Tibial artery (tissue), 4 donors: ENCODE measurements around the gene ZNRF1.

ENCODE experiments used
- DNase-seq, 2 donors: peaks; one replicate each; pipeline ENCODE4 v3.0.0-alpha.2; 2019
- H3K27ac ChIP-seq, 2 donors: fragments of 200-600 bp; sonication (generic) in 1 of 2; 1 replicate in 1 of 2; 2 replicates in 1 of 2; pipeline ENCODE4 v1.5.1; 2018 to 2019; ENCODE audit warnings: mild to moderate bottlenecking in 1 of 2
- H3K27me3 ChIP-seq, 2 donors: fragments of 200-600 bp; sonication (generic) in 1 of 2; one replicate each; pipeline versions ENCODE4 v1.5.1 to v1.6.0; 2016 to 2019
- H3K36me3 ChIP-seq, 3 donors: fragments of 200-600 bp; sonication (generic) in 2 of 3; one replicate each; pipeline ENCODE4 v1.5.1; 2016 to 2019; ENCODE audit warnings: mild to moderate bottlenecking in 2 of 3
- H3K4me1 ChIP-seq, 4 donors: fragments of 200-600 bp; sonication (generic) in 2 of 4; 1 replicate in 3 of 4; 2 replicates in 1 of 4; pipeline ENCODE4 v1.5.1; 2016 to 2019
- H3K4me3 ChIP-seq, 2 donors: fragments of 200-600 bp; sonication (generic) in 1 of 2; 1 replicate in 1 of 2; 2 replicates in 1 of 2; pipeline ENCODE4 v1.5.1; 2018 to 2019; ENCODE audit warnings: mild to moderate bottlenecking in 2 of 2
- H3K9me3 ChIP-seq, 3 donors: fragments of 200-600 bp; sonication (generic) in 1 of 3; one replicate each; pipeline ENCODE4 v1.5.1; 2016 to 2019
- CTCF ChIP-seq, 2 experiments: fragments of 200-600 bp in 1 of 2; fragments of 450-650 bp in 1 of 2; IDR thresholded peaks; one replicate each; pipeline ENCODE4 v1.5.1; 2017 to 2019; ENCODE audit warnings: antibody characterized with exemption in 2 of 2, mild to moderate bottlenecking in 1 of 2, moderate library complexity in 1 of 2
- intact Hi-C: fragments of 100-400 bp; cut with DNase I; formaldehyde crosslinking; loops from one replicate; pipeline ENCODE4 v1.15.0; 2023; ENCODE audit warnings: low total_unique reads

The ZNRF1 gene

DNA sequence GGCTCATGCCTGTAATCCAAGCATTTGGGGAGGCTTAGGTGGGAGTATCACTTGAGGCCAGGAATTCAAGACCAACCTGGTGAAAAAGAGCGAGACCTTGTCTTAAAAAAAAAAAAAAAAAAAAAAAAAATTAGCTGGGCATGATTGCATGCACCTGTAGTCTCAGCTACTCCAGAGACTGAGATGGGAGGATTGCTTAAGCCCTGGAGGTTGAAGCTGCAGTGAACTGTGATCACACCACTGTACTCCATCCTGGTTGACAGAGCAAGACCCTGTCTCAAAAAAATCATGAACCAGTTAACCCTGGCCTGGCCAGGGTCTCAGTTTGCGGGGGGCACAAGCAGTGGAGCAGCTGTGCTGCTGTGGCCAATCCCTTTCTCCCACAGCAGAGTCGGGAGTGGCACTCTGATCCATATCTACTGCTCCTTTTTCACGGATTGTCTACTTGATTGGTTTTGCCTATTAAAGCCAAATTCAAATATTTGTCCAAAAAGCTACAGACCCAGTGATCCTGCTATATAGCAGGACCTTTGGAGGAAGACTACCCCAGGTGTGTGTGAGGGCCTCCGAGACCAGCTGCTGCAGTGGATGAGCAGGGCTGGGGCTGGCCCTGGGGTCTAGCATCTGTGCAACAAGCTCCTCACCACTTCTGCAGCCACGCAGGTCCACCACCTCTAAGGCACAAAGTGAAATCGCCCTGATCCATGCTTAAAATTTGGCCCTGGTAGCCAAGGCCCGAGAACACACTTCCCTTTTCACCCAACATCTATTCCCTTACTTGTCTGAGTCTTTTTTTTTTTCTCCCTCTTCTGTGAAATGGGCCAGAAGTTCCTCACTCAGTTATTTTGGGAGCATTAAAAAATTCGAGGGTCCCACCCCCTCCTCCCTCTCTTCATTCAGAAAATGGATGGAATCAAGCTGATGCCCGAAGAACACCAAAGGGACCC is 69.5 kb downstream of the ZNRF1 start:
- TF ChIP-seq CTCF (IDR thresholded peaks at IDR 0.05) = no peak
- H3K4me1 ChIP-seq = no peaks in the 10 kb centered on the region
- intact Hi-C loops = no loop called here
- no peak overlapping the region for H3K4me3 ChIP-seq
- H3K9me3 ChIP-seq = no peaks in the 10 kb centered on the region
- DNase-seq = no peak
- no peaks in the 10 kb centered on the region for H3K27me3 ChIP-seq
- no peak overlapping the region for H3K27ac ChIP-seq
- no peaks in the 10 kb centered on the region for H3K36me3 ChIP-seq

GRCh38 chr16:75070012-75070841 is 71.4 kb downstream of the ZNRF1 start:
- H3K36me3 ChIP-seq = no peaks in the 10 kb centered on the region
- no peak for DNase-seq
- no peaks in the 10 kb centered on the region for H3K27me3 ChIP-seq
- H3K4me1 ChIP-seq = no peaks in the 10 kb centered on the region
- H3K4me3 ChIP-seq = no peak overlapping the region
- H3K27ac ChIP-seq = no peak overlapping the region
- intact Hi-C loops = no loop called here
- no peak for TF ChIP-seq CTCF (IDR thresholded peaks at IDR 0.05)
- no peaks in the 10 kb centered on the region for H3K9me3 ChIP-seq

GRCh38 chr16:75071621-75072020 is 72.8 kb downstream of the ZNRF1 start:
- Histone ChIP-seq H3K4me3 (no peak overlapping the region), H3K36me3 (no peaks in the 10 kb centered on the region), H3K27me3 (no peaks in the 10 kb centered on the region), H3K4me1 (no peaks in the 10 kb centered on the region), H3K9me3 (no peaks in the 10 kb centered on the region), H3K27ac (no peak overlapping the region)
- intact Hi-C loops = no loop called here
- DNase-seq = no peak
- no peak for TF ChIP-seq CTCF (IDR thresholded peaks at IDR 0.05)

DNA sequence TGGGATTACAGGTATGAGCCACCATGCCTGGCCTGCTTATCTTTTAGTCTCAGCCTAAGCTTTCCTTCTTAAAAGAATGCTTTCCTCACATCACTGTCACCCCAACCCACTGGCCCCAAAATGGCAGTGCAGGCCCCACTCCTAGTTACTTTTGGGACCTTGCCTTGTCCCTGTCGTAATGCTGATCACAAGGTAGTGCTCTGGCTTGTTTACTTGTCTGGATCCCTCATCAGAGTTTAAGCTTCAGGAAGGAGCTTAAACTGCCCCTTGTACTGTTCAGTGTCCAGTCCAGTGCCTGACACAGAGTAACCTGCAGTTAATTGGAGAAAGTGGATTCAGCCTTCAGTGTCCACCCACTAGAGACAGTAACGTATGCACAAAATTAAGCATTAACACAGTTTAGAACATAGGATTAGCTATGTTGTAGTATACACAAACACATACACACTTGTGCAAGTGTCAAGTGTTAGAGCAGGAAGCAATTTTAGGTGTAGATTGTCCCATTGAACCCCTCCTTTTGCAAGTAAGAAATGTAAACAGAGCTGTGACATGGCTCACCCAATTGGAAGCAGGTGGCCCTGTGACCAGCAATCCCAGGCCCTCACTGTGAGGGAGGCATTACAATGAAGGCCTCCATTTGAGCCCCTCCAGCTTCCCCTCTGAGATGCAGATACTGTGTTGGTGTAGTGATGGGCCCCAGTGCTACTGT is 73.6 kb downstream of the ZNRF1 start:
- intact Hi-C loops = no loop called here
- Histone ChIP-seq H3K36me3 (no peaks in the 10 kb centered on the region), H3K4me1 (no peaks in the 10 kb centered on the region), H3K27ac (no peak overlapping the region), H3K4me3 (no peak overlapping the region), H3K27me3 (no peaks in the 10 kb centered on the region), H3K9me3 (no peaks in the 10 kb centered on the region)
- DNase-seq = no peak
- TF ChIP-seq CTCF (IDR thresholded peaks at IDR 0.05) = no peak

DNA sequence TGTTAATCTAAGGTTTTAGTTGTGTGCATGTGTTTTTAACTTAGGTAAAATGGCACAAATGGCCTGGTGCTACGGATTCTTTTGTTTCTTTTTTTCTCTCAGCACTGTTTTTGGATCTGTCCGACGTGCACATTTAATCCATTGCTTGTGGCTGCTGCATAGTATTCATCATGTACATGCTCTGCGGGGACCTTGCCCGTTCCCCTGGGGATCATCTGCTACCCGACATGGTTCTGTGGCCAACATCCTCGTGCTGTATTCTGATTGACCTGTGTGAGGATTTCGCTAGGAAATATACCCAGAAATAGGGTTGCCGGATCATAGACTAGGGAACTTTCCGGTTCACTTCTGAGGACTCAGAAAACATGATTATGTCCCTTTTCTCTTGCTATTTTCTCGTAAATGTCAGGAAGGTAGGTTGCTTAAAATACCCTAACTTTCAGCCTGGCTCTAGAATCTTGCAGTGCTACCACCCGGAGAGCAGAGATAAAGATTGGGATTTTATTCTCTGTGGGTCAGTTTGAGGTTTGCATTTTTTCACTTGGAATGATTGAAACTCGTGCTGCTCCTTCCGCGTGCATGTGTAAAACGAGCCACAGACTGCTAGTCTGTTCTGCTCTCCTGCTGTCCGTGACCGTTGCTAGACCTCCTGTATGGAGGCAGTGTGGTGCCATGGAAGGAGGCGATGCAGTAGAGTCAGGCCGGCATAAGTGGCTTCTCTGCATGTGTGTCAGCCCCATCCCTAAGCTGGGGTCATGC is 74.9 kb downstream of the ZNRF1 start:
- no peak for DNase-seq

More for the DNA sequence above, 74.9 kb downstream of the ZNRF1 start:
- Histone ChIP-seq H3K4me1 (peaks cover 0 to under 1% (median 0%) of the 10 kb centered on the region in 4 donors), H3K9me3 (no peaks in the 10 kb centered on the region), H3K27me3 (no peaks in the 10 kb centered on the region), H3K4me3 (no peak overlapping the region), H3K36me3 (no peaks in the 10 kb centered on the region), H3K27ac (no peak overlapping the region)
- intact Hi-C loops = no loop called here
- no peak for TF ChIP-seq CTCF (IDR thresholded peaks at IDR 0.05)
